Stimulated activated CD4-positive, alpha-beta T cell treated with anti-CD3 and anti-CD28 coated beads, Interleukin-12 subunit alpha, Interleukin-12 subunit beta, amount 100 ng/mL, for 24 hours (primary cell): ENCODE results near the gene OSM.
A peak's percentile ranks its signal among the peaks of the same experiment; 100 is the strongest.

Source experiments
- DNase-seq, 2 experiments: peaks; one replicate each; pipeline ENCODE4 v3.0.0-alpha.2; 2020; ENCODE audit warnings: low read depth in 2 of 2

Gene OSM

GRCh38 chr22:30285176-30285845 is 18.7 kb upstream of the OSM start:
- DNase-seq = no peak

DNA sequence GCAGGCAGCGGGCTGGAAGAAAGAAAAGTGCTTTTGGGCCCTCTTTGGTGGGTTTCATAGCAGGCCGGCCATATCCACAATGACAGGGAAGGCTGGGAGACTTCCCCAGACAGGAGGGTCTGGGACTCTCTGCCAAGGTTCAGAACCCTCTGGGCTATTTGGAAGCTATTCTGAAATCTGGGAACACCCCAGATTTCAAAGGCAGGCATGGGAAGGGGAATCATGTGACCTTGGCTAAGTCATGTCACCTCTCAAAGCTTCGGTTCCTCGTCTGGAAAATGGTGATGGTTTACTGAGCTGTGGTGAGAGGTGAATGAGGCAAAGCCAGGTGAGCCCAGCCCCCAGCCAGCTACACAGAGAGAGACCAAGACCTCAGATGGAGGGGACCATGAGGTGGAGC is 18.0 kb upstream of the OSM start:
- no peak for DNase-seq

GRCh38 chr22:30284172-30284571 is 17.5 kb upstream of the OSM start:
- no peak for DNase-seq

GRCh38 chr22:30283342-30283741 is 16.7 kb upstream of the OSM start:
- no peak for DNase-seq

DNA sequence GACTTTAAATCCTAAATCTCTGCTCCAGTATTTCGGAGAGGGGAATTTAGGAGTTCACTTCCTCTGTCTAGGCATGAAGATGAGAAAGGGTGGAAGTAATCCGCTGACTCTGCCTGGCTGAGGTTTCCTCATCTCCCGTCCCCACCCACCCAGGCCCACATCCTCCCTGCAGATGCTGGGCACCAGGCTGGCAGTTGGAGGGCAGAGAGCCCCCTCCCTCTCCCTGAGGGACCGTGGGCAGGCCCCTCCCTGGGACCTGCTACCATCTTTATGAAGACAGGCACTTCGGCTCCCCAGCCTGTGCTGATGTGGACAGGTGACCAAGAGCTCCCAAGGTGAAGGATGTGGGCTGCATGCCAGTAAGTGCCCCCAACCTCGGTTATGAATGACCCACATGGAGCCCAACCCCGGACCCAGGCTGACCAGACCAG is 16.0 kb upstream of the OSM start:
- no peak for DNase-seq

- DNase-seq = no peak
Measured at GRCh38 chr22:30280505-30280904, 13.9 kb upstream of the OSM start.

DNA sequence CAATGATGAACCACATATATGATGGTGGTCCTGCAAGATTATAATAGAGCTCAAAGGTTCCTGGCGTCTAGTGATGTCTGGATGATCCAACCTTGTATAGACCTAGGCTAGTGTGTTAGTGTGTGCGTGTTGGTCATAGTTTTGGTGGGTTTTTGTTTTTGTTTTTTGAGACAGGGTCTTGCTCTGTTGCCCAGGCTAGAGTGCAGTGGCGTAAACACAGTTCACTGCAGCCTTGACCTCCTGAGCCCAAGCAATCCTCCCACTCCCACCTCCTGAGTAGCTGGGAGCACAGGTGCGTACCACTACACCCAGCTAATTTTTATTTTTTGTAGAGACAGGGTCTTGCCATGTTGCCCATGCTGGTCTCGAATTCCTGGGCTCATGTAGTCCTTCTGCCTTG is 13.3 kb upstream of the OSM start:
- no peak for DNase-seq

DNA sequence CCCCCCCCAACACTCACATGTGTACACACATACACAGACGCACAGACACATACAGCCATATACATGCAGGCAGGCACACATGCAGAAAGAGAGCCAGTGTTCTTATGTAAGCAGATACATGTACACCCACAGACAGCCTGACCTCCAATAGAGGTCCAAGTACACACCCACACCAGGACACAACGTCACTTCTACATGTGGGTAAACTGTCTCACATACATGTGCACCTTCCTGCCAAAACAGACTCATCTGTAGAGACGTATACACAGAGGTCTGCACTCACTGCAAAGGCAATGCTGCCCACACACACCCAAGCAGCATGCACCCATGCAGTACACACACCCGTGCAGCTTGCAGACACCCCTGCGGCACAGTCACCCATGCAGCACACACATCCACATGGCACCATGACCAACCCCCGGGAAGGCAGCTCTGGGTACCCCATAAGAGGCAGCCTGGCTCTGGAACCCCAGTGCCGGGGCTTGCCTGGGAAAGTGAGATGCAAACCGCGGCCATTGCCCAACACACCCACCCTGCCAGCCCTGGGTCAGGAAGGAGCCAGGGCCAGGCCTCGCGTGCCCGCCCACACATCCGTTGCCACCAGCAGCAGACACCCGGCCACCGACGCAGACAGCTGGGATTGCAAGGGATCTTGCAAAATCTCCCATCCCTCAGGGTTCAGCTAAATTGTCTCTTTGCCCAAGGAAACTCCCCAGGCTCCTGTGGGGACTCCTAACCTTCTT is 12.6 kb upstream of the OSM start:
- DNase-seq = no peak

DNA sequence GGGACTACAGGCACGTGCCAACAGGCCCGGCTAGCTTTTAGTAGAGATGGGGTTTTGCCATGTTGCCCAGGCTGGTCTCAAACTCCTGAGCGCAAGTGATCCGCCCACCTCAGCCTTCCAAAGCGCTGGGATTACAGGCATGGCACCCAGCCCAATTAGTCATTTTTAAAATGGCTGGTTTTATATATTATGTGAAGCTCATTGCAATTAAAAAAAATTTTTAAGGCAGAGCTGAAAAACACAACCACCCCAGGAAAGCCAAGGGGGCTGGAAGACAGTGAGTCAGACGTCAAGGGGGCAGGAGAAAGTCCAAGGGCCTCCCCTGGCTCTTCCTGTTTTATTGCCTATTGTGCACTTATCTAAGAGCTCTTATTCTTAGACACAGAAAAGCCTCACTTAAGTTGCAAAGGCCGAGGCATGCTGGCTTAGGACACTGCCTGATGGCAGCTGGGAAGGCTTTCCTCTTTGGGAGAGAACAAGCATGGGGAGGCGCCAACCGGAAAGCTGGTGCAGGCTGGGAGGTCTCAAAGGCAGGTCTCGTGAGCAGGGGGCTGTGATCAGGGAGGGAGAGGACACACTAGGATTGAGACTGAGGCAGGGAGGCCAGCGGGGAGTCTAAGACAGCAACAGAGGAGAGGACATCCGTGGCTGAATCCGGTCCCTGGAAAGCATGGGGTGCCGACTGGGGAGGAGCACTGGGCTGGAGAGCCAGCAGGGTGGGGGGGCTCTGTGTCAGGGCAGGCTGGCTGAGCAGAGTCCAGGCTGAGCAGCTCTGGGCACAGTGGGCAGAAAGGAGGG is 11.1 kb upstream of the OSM start:
- no peak for DNase-seq

DNA sequence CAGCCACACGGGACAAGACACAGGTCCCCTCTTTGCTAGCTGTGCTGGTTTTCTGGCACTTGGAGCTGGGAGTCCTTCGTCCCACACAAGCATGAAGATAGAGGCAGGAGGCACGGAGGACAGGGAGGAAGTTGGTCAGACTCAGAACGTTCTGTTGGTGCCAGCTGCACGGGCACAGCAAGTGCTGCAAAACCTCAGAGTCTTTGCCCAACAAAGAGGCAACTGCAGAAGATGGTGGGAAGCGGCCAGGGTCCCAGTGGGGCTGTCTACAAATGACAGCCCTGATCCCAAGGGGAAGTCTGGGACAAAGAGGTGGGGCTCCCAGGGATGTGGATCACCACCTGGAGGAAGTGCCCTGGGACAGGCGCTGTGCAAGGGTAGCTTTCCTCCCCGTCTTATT is 9.4 kb upstream of the OSM start:
- DNase-seq = no peak

DNA sequence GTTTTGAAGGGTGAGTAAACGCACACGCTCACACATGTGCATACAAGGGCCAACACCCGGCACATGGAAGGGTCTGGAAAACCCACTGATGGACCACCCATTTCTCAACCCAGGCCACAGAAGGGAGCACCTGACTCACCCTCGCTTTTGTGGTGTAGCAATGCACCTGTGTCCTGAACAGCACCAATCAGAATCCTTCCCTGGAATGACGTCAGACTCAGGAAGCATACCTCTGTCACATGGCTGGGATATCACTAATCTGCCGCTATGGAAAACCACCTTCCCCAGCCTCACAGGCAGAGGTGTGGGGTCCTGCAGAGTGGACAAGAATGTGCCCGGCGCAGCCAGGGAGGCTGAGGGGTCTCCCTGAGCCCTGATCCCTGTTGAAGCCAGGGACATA is 9.0 kb upstream of the OSM start:
- DNase-seq = no peak

DNA sequence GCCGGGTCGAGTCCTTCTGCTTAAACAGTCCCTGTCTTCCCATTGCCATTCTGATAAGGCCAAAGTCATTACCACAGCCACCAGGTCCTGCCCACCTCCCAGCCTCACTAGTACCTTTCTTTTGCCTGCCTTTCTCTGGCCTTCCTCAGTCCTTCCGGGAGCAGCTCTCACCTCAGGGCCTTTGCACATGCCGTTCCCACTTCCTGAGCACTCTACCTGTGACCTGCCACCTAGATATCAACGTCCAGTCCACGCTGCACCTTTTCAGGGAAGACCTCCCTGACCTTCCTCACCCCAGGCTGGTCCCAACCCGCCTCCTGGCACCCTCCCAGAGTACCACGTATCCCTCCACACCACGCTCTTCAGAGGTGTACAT is 7.8 kb upstream of the OSM start:
- DNase-seq = no peak

GRCh38 chr22:30273711-30274436 is 7.2 kb upstream of the OSM start:
- no peak for DNase-seq

DNA sequence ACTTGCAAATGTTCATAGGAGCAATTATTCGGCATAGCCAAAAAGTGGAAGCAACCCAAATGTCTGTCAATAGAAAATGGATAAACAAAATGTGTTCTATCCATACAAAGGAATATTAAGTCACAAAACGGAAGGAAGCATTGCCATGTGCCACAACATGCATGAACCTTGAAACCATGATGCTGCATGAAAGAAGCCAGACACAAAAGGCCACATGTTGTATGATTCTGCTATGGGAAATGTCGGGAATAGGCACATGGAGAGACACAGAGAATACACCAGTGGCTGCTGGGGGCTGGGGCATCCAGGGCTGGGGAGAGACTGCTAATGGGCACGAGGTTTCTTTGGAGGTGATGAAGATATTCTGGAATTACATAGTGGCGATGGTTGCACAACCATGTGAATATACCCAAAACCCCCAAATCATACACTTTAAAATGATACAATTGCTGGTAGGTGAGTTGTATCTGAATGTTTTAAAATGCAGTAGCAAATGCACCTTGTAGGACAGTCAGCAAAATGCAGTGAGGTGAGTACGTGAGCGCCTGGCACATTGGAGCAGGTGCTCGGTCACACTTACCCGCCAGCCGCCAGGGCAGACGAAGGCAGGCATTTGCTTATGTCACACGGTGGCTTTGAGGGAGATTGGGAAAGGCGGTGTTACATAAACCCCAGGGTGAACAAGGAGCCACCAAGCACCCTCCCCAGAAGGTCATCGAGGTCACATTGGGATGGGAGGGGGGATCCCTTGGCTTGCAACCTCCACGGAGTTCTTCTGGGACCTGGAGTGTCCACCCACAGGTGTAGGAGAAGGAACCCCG is 6.3 kb upstream of the OSM start:
- no peak for DNase-seq

DNA sequence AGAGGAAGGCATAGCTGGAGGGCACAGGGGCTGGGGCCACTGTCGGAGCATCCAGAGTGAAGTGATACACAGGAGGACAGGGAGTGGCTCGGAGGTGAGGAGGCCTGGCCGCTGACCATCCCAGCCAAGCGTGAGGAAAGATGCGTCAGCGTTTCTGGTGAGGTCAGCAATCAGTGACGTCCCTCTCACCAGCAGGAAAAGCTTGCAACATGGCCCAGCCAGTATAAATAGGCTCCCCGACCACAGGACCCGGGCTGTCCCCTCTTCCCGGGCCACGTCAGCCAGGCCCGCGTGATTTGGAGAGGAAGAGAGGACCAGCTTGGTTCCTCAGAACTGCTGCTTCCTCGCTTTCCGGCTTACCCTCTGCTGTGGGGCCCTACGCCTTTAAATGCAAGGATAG is 4.2 kb upstream of the OSM start:
- DNase-seq = no peak

- no peak for DNase-seq
Measured at GRCh38 chr22:30268331-30268730, 1.7 kb upstream of the OSM start.

DNA sequence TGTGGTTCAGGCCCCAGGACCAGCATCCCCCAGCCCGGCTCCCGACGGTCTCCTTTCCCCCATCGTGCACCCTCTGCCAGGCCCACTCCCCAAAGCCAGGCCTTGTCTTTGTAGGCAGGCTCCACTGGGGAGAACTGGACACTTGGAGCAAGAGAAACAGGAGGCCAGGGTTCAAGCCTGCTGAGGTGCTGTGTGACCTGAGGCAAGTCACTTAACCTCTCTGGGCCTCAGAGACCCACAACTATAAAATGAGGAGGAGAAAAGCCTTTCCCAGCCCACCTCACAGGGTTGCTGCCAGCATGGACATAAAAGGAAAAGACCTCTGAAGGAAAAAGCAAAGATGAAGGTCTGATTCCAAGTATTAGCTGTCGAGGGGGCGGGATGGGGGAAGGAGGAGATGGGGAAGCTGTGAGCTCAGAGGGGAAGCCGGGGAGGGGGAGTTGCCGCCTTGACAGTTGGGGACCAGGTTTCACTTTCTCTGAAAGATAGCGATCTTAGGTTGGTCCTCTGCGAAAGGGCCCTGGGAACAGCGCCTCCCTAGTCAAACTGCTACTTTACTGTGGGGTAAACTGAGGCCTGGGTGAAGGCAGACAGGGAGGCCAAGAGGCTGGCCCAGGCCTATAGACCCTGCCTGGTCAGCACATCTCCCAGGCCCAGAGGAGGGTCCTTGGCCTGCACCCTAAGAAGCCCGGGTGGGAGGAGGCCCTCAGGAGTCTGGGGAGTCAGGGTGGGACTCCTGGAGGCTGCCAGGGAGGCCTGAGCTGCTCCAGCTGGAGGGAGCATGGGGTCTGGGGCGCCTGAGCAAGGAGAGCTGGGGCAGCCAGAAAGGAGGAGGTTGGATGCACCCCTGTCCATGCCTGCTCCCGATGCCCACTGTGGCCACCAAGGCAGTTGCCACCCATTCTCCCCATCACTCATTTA is 991 bp upstream of the OSM start:
- DNase-seq = no peak

- DNase-seq = peak; percentile 73 to 76
Measured at GRCh38 chr22:30265823-30266444, 717 bp downstream of the OSM start.

DNA sequence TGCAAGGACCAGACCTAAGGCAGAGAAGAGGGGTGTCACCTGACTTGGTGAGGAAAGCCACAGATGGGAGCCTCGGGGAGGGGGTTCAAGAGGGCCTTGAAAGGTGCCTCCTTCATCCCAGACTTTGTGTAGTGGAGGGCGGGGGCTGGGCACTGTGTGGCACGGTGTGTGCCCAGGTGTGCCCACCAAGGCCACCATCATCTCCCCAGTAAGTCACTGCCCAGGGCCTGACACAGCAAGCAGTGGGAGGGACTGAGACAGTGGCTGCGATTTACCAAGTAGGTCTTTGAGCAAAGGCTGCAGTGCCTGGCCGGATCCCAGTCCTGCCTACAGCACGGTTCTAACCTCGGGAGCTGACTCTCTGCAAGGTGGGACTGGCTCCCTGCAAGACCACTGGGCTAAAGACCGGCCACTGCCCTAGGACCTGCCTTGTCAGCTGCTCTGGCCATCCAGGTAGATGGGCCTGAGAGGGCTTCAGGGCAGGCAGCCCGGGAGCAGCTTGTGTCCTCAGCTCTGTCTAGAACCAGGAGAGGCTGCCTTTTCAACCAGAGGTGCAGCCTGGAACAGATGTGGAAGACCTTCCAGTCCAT is 1.4 kb downstream of the OSM start:
- DNase-seq = no peak
